Keratinocyte (primary cell): ENCODE data around the gene ERAS. TPM values are rescaled to one million over a fixed set of nuclear protein-coding genes. Genes with fewer than 3 reads are reported as not detected.

Experiments
- DNase-seq: peaks from one replicate; pipeline ENCODE4 v3.0.0-alpha.2; 2011; ENCODE audit warnings: low read depth, missing footprints, low spot score
- FAIRE-seq: peaks from 2 replicates; lab custom pipeline; 2011; peaks lifted over from hg19 to GRCh38; lab: Jason Lieb, UNC
- H2AFZ ChIP-seq: 2 replicates; pipeline ENCODE4 v1.6.0; 2012; ENCODE audit warnings: low read length, control low read depth, inconsistent platforms; ENCODE audit not compliant: control insufficient read depth
- H3K27ac ChIP-seq: 2 replicates; pipeline ENCODE4 v1.5.1; 2011; ENCODE audit warnings: low read length; ENCODE audit not compliant: control insufficient read depth, insufficient read depth
- H3K27me3 ChIP-seq: 3 replicates; pipeline ENCODE4 v1.6.0; 2011; ENCODE audit warnings: low read length; ENCODE audit not compliant: control insufficient read depth, insufficient read depth; ENCODE audit errors: extremely low read depth
- H3K36me3 ChIP-seq, 2 experiments: 2 replicates in 1 of 2; 3 replicates in 1 of 2; pipeline ENCODE4 v1.5.1; 2011; ENCODE audit warnings: low read length in 2 of 2, mild to moderate bottlenecking in 1 of 2; ENCODE audit not compliant: control insufficient read depth in 2 of 2, insufficient read depth in 2 of 2; ENCODE audit errors: extremely low read depth in 1 of 2
- H3K4me1 ChIP-seq: 3 replicates; pipeline ENCODE4 v1.5.1; 2011; ENCODE audit warnings: low read length; ENCODE audit not compliant: control insufficient read depth, insufficient read depth; ENCODE audit errors: extremely low read depth
- H3K4me2 ChIP-seq: 3 replicates; pipeline ENCODE4 v1.6.0; 2011; ENCODE audit warnings: low read depth, low read length; ENCODE audit not compliant: control insufficient read depth, insufficient read depth; ENCODE audit errors: extremely low read depth
- H3K4me3 ChIP-seq, 3 experiments: fragments of 200-600 bp in 1 of 3; sonication (generic) in 1 of 3; 2 replicates in 2 of 3; 3 replicates in 1 of 3; pipeline ENCODE4 v1.5.1; 2011 to 2016; ENCODE audit warnings: low read length in 3 of 3, mild to moderate bottlenecking in 3 of 3, control low read depth in 2 of 3, inconsistent platforms in 1 of 3, low read depth in 1 of 3, mixed read lengths in 1 of 3, mixed run types in 1 of 3, moderate library complexity in 1 of 3; ENCODE audit not compliant: control insufficient read depth in 2 of 3, insufficient read depth in 2 of 3; ENCODE audit errors: extremely low read depth in 1 of 3
- H3K79me2 ChIP-seq: 2 replicates; pipeline ENCODE4 v1.6.0; 2012; ENCODE audit warnings: low read length; ENCODE audit not compliant: control insufficient read depth, insufficient read depth
- H3K9ac ChIP-seq: 3 replicates; pipeline ENCODE4 v1.6.0; 2011; ENCODE audit warnings: low read length; ENCODE audit not compliant: control insufficient read depth, insufficient read depth; ENCODE audit errors: extremely low read depth
- H3K9me1 ChIP-seq: 3 replicates; pipeline ENCODE4 v1.6.0; 2011; ENCODE audit warnings: low read length; ENCODE audit not compliant: control insufficient read depth, insufficient read depth; ENCODE audit errors: extremely low read depth
- H3K9me3 ChIP-seq: 2 replicates; pipeline ENCODE4 v1.5.1; 2012; ENCODE audit warnings: low read depth, low read length; ENCODE audit not compliant: control insufficient read depth
- H4K20me1 ChIP-seq: 3 replicates; pipeline ENCODE4 v1.6.0; 2011; ENCODE audit warnings: low read length; ENCODE audit not compliant: control insufficient read depth, insufficient read depth; ENCODE audit errors: extremely low read depth
- CTCF ChIP-seq, 3 experiments: IDR thresholded peaks in 1 of 3; conservative IDR thresholded peaks in 1 of 3; optimal IDR thresholded peaks in 1 of 3; 2 replicates in 2 of 3; 3 replicates in 1 of 3; pipeline versions ENCODE3 to v1.5.1; 2011; ENCODE audit warnings: low read length in 3 of 3, mild to moderate bottlenecking in 3 of 3, moderate library complexity in 2 of 3, control low read depth in 1 of 3, inconsistent platforms in 1 of 3; ENCODE audit not compliant: insufficient read depth in 2 of 3; ENCODE audit errors: extremely low read depth in 1 of 3
- EZH2 ChIP-seq: IDR thresholded peaks from one replicate; pipeline ENCODE4 v1.6.1; 2012; ENCODE audit warnings: inconsistent platforms, mild to moderate bottlenecking, low read length, moderate library complexity
- dilution Hi-C: fragments of 300-500 bp; cut with MboI; formaldehyde crosslinking; loops from one replicate; pipeline ENCODE4 v1.7.0; 2020; ENCODE audit warnings: low sequenced_read_pairs; ENCODE audit not compliant: extremely low pct_ligation_motif_present
- polyA plus RNA-seq, 5 experiments: library from polyadenylated mRNA; depleted of rRNA in 3 of 5; stranded (reverse) in 3 of 5; stranded (forward) in 1 of 5; unstranded in 1 of 5; fragments of >200 nt; gene quantifications; 1 replicate in 1 of 5; 2 replicates in 3 of 5; 3 replicates in 1 of 5; pipeline versions ENCODE4 v1.2.1 to v1.2.3, GENCODE V29; 2011 to 2012; ENCODE audit warnings: missing spikeins in 2 of 5, low read depth in 1 of 5, low replicate concordance in 1 of 5

Gene ERAS
- polyA plus RNA-seq, 1 donor (not counting 4 experiments of a cell fraction or from before 2014, with no cell fraction given) = not detected

- no peak overlapping the region for H3K4me3 ChIP-seq
- H3K4me2 ChIP-seq = no peak overlapping the region
- no peak overlapping the region for H3K27ac ChIP-seq
- TF ChIP-seq EZH2 (no peak), CTCF (optimal IDR thresholded peaks at IDR 0.05 in 1 of 3, IDR thresholded peaks at IDR 0.05 in 1 of 3, conservative IDR thresholded peaks at IDR 0.05 in 1 of 3; ENCODE audit: extremely low read depth in 1 of 3, insufficient read depth in 2 of 3, low read length in 3 of 3) (no peak)
- dilution Hi-C loops = no loop called here
- H3K27me3 ChIP-seq = no peaks in the 10 kb centered on the region
- no peaks in the 10 kb centered on the region for H3K9me3 ChIP-seq
- H3K4me1 ChIP-seq = no peaks in the 10 kb centered on the region
- DNase-seq = no peak
- no peak overlapping the region for H2AFZ ChIP-seq
- no peaks in the 10 kb centered on the region for H3K9me1 ChIP-seq
- H3K9ac ChIP-seq = no peak overlapping the region
- no peaks in the 10 kb centered on the region for H3K79me2 ChIP-seq
- H4K20me1 ChIP-seq = no peaks in the 10 kb centered on the region
- no peak for FAIRE-seq
- H3K36me3 ChIP-seq = no peaks in the 10 kb centered on the region
Observed at GRCh38 chrX:48779399-48779798, 46.9 kb upstream of the ERAS start.

DNA sequence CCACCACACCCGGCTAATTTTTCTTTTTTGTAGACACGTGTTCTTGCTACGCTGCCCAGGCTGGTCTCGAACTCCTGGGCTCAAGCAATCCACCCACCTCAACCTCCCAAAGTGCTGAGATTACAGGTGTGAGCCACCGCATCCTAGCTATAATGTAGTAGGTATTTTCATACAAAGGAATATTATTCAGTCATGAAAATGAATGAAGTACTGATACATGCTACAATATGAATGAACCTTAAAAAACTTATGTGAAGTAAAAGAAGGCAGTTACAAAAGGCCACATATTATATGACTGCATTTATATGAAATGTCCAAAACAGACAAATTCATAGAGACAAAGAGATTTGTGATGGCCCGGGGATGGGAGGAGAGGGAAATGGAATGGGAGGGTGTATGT, 44.6 kb upstream of the ERAS start:
- H3K9ac ChIP-seq = no peak overlapping the region
- dilution Hi-C loops = no loop called here
- TF ChIP-seq CTCF (optimal IDR thresholded peaks at IDR 0.05 in 1 of 3, IDR thresholded peaks at IDR 0.05 in 1 of 3, conservative IDR thresholded peaks at IDR 0.05 in 1 of 3; ENCODE audit: extremely low read depth in 1 of 3, insufficient read depth in 2 of 3, low read length in 3 of 3) (no peak), EZH2 (no peak)
- no peaks in the 10 kb centered on the region for H3K4me1 ChIP-seq
- no peaks in the 10 kb centered on the region for H3K79me2 ChIP-seq
- H3K4me2 ChIP-seq = no peak overlapping the region
- no peaks in the 10 kb centered on the region for H4K20me1 ChIP-seq
- H3K4me3 ChIP-seq = no peak overlapping the region
- H3K27me3 ChIP-seq = no peaks in the 10 kb centered on the region
- no peak overlapping the region for H2AFZ ChIP-seq
- no peak for FAIRE-seq
- H3K36me3 ChIP-seq = no peaks in the 10 kb centered on the region
- no peaks in the 10 kb centered on the region for H3K9me1 ChIP-seq
- no peaks in the 10 kb centered on the region for H3K9me3 ChIP-seq
- no peak for DNase-seq
- H3K27ac ChIP-seq = no peak overlapping the region
